HG03460 (cell line): ENCODE measurements around the gene MINAR2.

Experiments
- ATAC-seq: cut with Tn5 transposase; IDR thresholded peaks from one replicate; pipeline ENCODE4 v1.9.1; 2021; ENCODE audit not compliant: unreplicated experiment

The MINAR2 gene

GRCh38 chr5:129771058-129771838 lies 23.4 kb downstream of the MINAR2 start:
- ATAC-seq, result no peak

GRCh38 chr5:129773376-129773775 lies 25.5 kb downstream of the MINAR2 start:
- ATAC-seq, result no peak

GRCh38 chr5:129781594-129781993 lies 33.7 kb downstream of the MINAR2 start:
- ATAC-seq, result no peak

- ATAC-seq, result no peak
These were observed 55.5 kb downstream of the MINAR2 start for GRCh38 chr5:129803403-129803802.

GRCh38 chr5:129804705-129805104 lies 56.8 kb downstream of the MINAR2 start:
- ATAC-seq, result no peak

GRCh38 chr5:129807162-129807814 lies 59.4 kb downstream of the MINAR2 start:
- ATAC-seq, result no peak
